ENCODE results near the gene KCNJ14. TPM values are rescaled to one million over a fixed set of nuclear protein-coding genes. Genes with fewer than 3 reads are reported as not detected.

KCNJ14 gene
- polyA plus RNA-seq, 1 of the 3 experiments (the other 2 are of a cell fraction), result 1.2 TPM

DNA sequence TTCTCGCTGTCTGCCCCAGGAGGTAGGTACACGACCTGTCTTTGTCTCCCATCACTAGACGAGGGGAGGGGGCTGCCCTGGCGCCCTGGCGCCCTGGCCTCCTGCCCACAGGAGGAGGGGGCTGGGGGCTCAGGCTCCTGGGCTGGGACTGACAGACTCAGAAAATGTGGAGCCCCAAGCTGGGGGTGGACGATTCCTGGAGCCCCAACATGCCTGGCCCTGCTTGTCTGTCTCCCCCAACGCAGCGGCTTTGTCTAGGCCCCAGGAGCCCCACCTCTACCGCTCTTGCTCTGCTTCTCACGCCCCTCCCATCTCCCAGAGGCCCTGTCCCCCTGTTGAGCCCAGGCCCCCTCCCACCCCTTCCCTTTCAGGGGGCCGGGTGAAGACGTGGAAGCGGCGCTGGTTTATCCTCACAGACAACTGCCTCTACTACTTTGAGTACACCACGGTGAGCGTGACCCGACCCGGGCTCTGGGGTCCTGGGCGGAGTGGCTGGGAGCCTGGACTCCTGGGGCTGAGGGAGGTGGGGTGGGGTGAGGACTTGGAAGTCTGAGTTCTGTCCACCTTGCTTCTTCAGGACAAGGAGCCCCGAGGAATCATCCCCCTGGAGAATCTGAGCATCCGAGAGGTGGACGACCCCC lies 22.4 kb downstream of the KCNJ14 start:
- Histone ChIP-seq H3K4me2 (no peak overlapping the region), H2AFZ (ENCODE audit: low read depth) (no peak overlapping the region), H3K27me3 (ENCODE audit: insufficient read depth) (no peaks in the 10 kb centered on the region), H3K9me3 (no peaks in the 10 kb centered on the region), H3F3A (replicated peaks; ENCODE audit: insufficient read depth) (peaks cover 22% of the 10 kb centered on the region), H3K4me3 (ENCODE audit: low read depth in 2 of 2, low read length in 1 of 2) (no peak overlapping the region), H3K9ac (no peak overlapping the region), H3K9me2 (no peaks in the 10 kb centered on the region), H3K4me1 (ENCODE audit: control insufficient read depth in 1 of 2, insufficient read depth in 2 of 2, low read depth in 1 of 2, low read length in 1 of 2) (peaks cover 7 to 11% of the 10 kb centered on the region in 2 experiments; a peak in 3 of 4 replicates), H3K27ac (ENCODE audit: low read depth in 2 of 2, low read length in 1 of 2) (no peak overlapping the region), H3K36me3 (replicated peaks in 1 of 2; ENCODE audit: control insufficient read depth in 1 of 2, insufficient read depth in 2 of 2, low read length in 1 of 2) (peaks cover 29 to 63% of the 10 kb centered on the region in 2 experiments), H4K20me1 (ENCODE audit: insufficient read depth) (peaks cover 20% of the 10 kb centered on the region), H3K79me2 (ENCODE audit: insufficient read depth) (peaks cover 4% of the 10 kb centered on the region)
- TF ChIP-seq TEAD4 (IDR thresholded peaks at IDR 0.05; ENCODE audit: borderline replicate concordance, insufficient read depth) (no peak), EZH2phosphoT487 (IDR thresholded peaks at IDR 0.05; ENCODE audit: borderline replicate concordance, low read depth) (no peak), MEF2A (IDR thresholded peaks at IDR 0.05; ENCODE audit: borderline replicate concordance, low read depth) (no peak), NFIC (IDR thresholded peaks at IDR 0.05; ENCODE audit: borderline replicate concordance) (no peak), REST (IDR thresholded peaks at IDR 0.05; ENCODE audit: low read depth, low read length) (no peak), FOXM1 (IDR thresholded peaks at IDR 0.05; ENCODE audit: low read depth) (no peak), TAF1 (IDR thresholded peaks at IDR 0.05; ENCODE audit: borderline replicate concordance, low read depth, low read length) (no peak), RXRA (IDR thresholded peaks at IDR 0.05; ENCODE audit: borderline replicate concordance, low read depth) (no peak), FOXJ3 (CRISPR knock-in tag; IDR thresholded peaks at IDR 0.05) (no peak), YY1 (IDR thresholded peaks at IDR 0.05; ENCODE audit: low read depth) (no peak), RAD21 (IDR thresholded peaks at IDR 0.05; ENCODE audit: low read length) (no peak), GABPA (IDR thresholded peaks at IDR 0.05; ENCODE audit: low read depth) (no peak), POLR2AphosphoS5 (IDR thresholded peaks at IDR 0.05; ENCODE audit: low read depth, low read length) (no peak), TCF12 (IDR thresholded peaks at IDR 0.05) (no peak), RFX5 (IDR thresholded peaks at IDR 0.05; ENCODE audit: low read length) (no peak), ELF1 (IDR thresholded peaks at IDR 0.05) (no peak), USF2 (IDR thresholded peaks at IDR 0.05; ENCODE audit: borderline replicate concordance, low read depth, low read length) (no peak)
- TF ChIP-seq, protein P1, sequence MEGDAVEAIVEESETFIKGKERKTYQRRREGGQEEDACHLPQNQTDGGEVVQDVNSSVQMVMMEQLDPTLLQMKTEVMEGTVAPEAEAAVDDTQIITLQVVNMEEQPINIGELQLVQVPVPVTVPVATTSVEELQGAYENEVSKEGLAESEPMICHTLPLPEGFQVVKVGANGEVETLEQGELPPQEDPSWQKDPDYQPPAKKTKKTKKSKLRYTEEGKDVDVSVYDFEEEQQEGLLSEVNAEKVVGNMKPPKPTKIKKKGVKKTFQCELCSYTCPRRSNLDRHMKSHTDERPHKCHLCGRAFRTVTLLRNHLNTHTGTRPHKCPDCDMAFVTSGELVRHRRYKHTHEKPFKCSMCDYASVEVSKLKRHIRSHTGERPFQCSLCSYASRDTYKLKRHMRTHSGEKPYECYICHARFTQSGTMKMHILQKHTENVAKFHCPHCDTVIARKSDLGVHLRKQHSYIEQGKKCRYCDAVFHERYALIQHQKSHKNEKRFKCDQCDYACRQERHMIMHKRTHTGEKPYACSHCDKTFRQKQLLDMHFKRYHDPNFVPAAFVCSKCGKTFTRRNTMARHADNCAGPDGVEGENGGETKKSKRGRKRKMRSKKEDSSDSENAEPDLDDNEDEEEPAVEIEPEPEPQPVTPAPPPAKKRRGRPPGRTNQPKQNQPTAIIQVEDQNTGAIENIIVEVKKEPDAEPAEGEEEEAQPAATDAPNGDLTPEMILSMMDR (IDR thresholded peaks at IDR 0.05), result no peak
- TF ChIP-seq, protein P2, sequence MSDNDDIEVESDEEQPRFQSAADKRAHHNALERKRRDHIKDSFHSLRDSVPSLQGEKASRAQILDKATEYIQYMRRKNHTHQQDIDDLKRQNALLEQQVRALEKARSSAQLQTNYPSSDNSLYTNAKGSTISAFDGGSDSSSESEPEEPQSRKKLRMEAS (IDR thresholded peaks at IDR 0.05; ENCODE audit: low read depth), result no peak
- TF ChIP-seq, protein P3, sequence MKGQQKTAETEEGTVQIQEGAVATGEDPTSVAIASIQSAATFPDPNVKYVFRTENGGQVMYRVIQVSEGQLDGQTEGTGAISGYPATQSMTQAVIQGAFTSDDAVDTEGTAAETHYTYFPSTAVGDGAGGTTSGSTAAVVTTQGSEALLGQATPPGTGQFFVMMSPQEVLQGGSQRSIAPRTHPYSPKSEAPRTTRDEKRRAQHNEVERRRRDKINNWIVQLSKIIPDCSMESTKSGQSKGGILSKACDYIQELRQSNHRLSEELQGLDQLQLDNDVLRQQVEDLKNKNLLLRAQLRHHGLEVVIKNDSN (IDR thresholded peaks at IDR 0.05; ENCODE audit: borderline replicate concordance, low read depth), result no peak
- WGBS (ENCODE audit: low lambda C conversion rate), result 95% methylated on average over 16 of the region's 22 CpGs
- POLR2A ChIA-PET, result no interaction called here
- peak; percentile 30 for DNase-seq
- CTCF ChIA-PET, result interaction anchor here (0.6 to 4.4 kb wide), 3 partner anchors 9 to 131 kb away, joined by 3 to 23 read pairs (median 5); no protein-coding TSS in a partner anchor

Data from SK-N-SH (cell line).